DND-41 (cell line): ENCODE data around the gene FAM240A.

Experiments used
- CTCF ChIP-seq: IDR thresholded peaks from 2 replicates; pipeline ENCODE4 v1.5.1; 2012; ENCODE audit warnings: borderline replicate concordance, low read length, moderate library complexity, mild to moderate bottlenecking; ENCODE audit not compliant: poor library complexity, severe bottlenecking; ENCODE audit errors: extremely low read depth
- EZH2 ChIP-seq: IDR thresholded peaks from 3 replicates; pipeline ENCODE4 v1.6.1; 2012; ENCODE audit warnings: borderline replicate concordance, low read depth, mild to moderate bottlenecking, moderate library complexity, low read length, inconsistent platforms; ENCODE audit not compliant: severe bottlenecking

- TF ChIP-seq CTCF (no peak), EZH2 (no peak)
Observed at GRCh38 chr3:46564190-46565021, 47.9 kb upstream of the FAM240A start.
